ENCODE measurements around the gene ADRA2B. TPM values are rescaled to one million over a fixed set of nuclear protein-coding genes. Genes with fewer than 3 reads are reported as not detected.
"Not testable (repeated sequence)": the region's sequence is repeated elsewhere in the genome, so short reads cannot be mapped to it uniquely, and the experiment has no call there.

ADRA2B gene
- total RNA-seq, 1 experiment from 2014 or later, result not detected

GRCh38 chr2:96143848-96144480 is 27.6 kb upstream of the ADRA2B start:
- Histone ChIP-seq H3K9me3 (ENCODE audit: low read depth, low read length, poor library complexity, severe bottlenecking) (no peaks in the 10 kb centered on the region), H3K27ac (ENCODE audit: low read depth, low read length, poor library complexity, severe bottlenecking) (no peak overlapping the region), H3K4me1 (ENCODE audit: insufficient read depth, low read length, poor library complexity, severe bottlenecking) (peaks cover 9% of the 10 kb centered on the region), H3K36me3 (ENCODE audit: insufficient read depth, low read length, poor library complexity, severe bottlenecking) (no peaks in the 10 kb centered on the region), H3K4me3 (ENCODE audit: low read depth, low read length, poor library complexity, severe bottlenecking) (no peak overlapping the region), H3K27me3 (replicated peaks; ENCODE audit: insufficient read depth, low read depth, low read length, poor library complexity) (no peaks in the 10 kb centered on the region)
- BruUV-seq (replicated peaks), result no TSS peak
- POLR2A ChIA-PET (ENCODE audit: low non-redundant PET), result no interaction called here
- intact Hi-C loops (cut with micrococcal nuclease; ENCODE audit: unreplicated experiment), result no loop called here
- DNase-seq (ENCODE audit: low spot score), result no peak
- no peak for TF ChIP-seq EZH2 (IDR thresholded peaks at IDR 0.05; ENCODE audit: borderline replicate concordance, low read depth, low read length, poor library complexity, severe bottlenecking)
- TF ChIP-seq CTCF (conservative IDR thresholded peaks at IDR 0.05; ENCODE audit: low read depth, low read length), result no peak
- CTCF ChIA-PET, result interaction anchor here (1.5 kb wide), 1 partner anchor 30 kb away, joined by 3 read pairs; no protein-coding TSS in a partner anchor

- intact Hi-C loops (cut with micrococcal nuclease; ENCODE audit: unreplicated experiment), result no loop called here
- no peak for DNase-seq (ENCODE audit: low spot score)
- no peaks in the 10 kb centered on the region for H3K36me3 ChIP-seq (ENCODE audit: insufficient read depth, low read length, poor library complexity, severe bottlenecking)
- ChIA-PET CTCF (interaction anchor here (1.5 kb wide), 1 partner anchor 31 kb away, joined by 3 read pairs; no protein-coding TSS in a partner anchor), POLR2A (ENCODE audit: low non-redundant PET) (no interaction called here)
- H3K4me1 ChIP-seq (ENCODE audit: insufficient read depth, low read length, poor library complexity, severe bottlenecking), result peaks cover 5% of the 10 kb centered on the region
- no peaks in the 10 kb centered on the region for H3K27me3 ChIP-seq (replicated peaks; ENCODE audit: insufficient read depth, low read depth, low read length, poor library complexity)
- no peak overlapping the region for H3K27ac ChIP-seq (ENCODE audit: low read depth, low read length, poor library complexity, severe bottlenecking)
- no peak overlapping the region for H3K4me3 ChIP-seq (ENCODE audit: low read depth, low read length, poor library complexity, severe bottlenecking)
- no peaks in the 10 kb centered on the region for H3K9me3 ChIP-seq (ENCODE audit: low read depth, low read length, poor library complexity, severe bottlenecking)
- BruUV-seq (replicated peaks), result TSS peak; percentile 37
- TF ChIP-seq CTCF (conservative IDR thresholded peaks at IDR 0.05; ENCODE audit: low read depth, low read length) (no peak), EZH2 (IDR thresholded peaks at IDR 0.05; ENCODE audit: borderline replicate concordance, low read depth, low read length, poor library complexity, severe bottlenecking) (no peak)
Measured at GRCh38 chr2:96143231-96143847, 27.0 kb upstream of the ADRA2B start.

- no peaks in the 10 kb centered on the region for H3K36me3 ChIP-seq (ENCODE audit: insufficient read depth, low read length, poor library complexity, severe bottlenecking)
- DNase-seq (ENCODE audit: low spot score), result no peak
- ChIA-PET CTCF (interaction anchor here (1.5 kb wide), 1 partner anchor 32 kb away, joined by 3 read pairs; no protein-coding TSS in a partner anchor), POLR2A (ENCODE audit: low non-redundant PET) (no interaction called here)
- H3K4me1 ChIP-seq (ENCODE audit: insufficient read depth, low read length, poor library complexity, severe bottlenecking), result no peaks in the 10 kb centered on the region
- intact Hi-C loops (cut with micrococcal nuclease; ENCODE audit: unreplicated experiment), result no loop called here
- no peak for TF ChIP-seq CTCF (conservative IDR thresholded peaks at IDR 0.05; ENCODE audit: low read depth, low read length)
- TF ChIP-seq EZH2 (IDR thresholded peaks at IDR 0.05; ENCODE audit: borderline replicate concordance, low read depth, low read length, poor library complexity, severe bottlenecking), result no peak
- H3K27ac ChIP-seq (ENCODE audit: low read depth, low read length, poor library complexity, severe bottlenecking), result no peak overlapping the region
- H3K27me3 ChIP-seq (replicated peaks; ENCODE audit: insufficient read depth, low read depth, low read length, poor library complexity), result no peaks in the 10 kb centered on the region
- no peak overlapping the region for H3K4me3 ChIP-seq (ENCODE audit: low read depth, low read length, poor library complexity, severe bottlenecking)
- BruUV-seq (replicated peaks), result no TSS peak
- H3K9me3 ChIP-seq (ENCODE audit: low read depth, low read length, poor library complexity, severe bottlenecking), result no peaks in the 10 kb centered on the region
Measured at GRCh38 chr2:96142217-96143113, 26.1 kb upstream of the ADRA2B start.

GRCh38 chr2:96141624-96141967 is 25.2 kb upstream of the ADRA2B start:
- H3K27me3 ChIP-seq (replicated peaks; ENCODE audit: insufficient read depth, low read depth, low read length, poor library complexity); POLR2A ChIA-PET (ENCODE audit: low non-redundant PET); BruUV-seq (replicated peaks); H3K4me1 ChIP-seq (ENCODE audit: insufficient read depth, low read length, poor library complexity, severe bottlenecking); H3K4me3 ChIP-seq (ENCODE audit: low read depth, low read length, poor library complexity, severe bottlenecking); H3K27ac ChIP-seq (ENCODE audit: low read depth, low read length, poor library complexity, severe bottlenecking); intact Hi-C loops (cut with micrococcal nuclease; ENCODE audit: unreplicated experiment); DNase-seq (ENCODE audit: low spot score); H3K36me3 ChIP-seq (ENCODE audit: insufficient read depth, low read length, poor library complexity, severe bottlenecking); CTCF ChIA-PET; H3K9me3 ChIP-seq (ENCODE audit: low read depth, low read length, poor library complexity, severe bottlenecking): not testable (repeated sequence)
